ENCODE measurements around the gene RBAK.
"Not testable (repeated sequence)": the region's sequence is repeated elsewhere in the genome, so short reads cannot be mapped to it uniquely, and the experiment has no call there.

The RBAK gene

DNA sequence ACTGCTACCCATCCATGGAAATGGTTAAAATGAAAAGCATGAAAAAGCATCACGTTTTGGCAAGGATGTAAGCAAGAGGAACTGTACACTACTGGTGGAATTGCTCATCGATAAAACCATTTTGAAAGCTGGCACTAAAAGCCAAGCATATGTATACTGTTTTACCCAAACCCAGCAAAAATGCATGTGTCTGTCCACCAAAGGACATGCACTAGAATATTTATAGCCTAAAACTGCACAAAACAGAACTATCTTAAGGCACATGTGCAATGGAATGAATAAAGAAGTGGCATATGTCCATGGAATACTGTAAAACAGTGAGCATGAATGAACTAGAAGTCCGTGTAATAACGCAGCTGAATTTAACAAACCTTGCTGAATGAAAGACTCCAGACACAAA is 22.9 kb downstream of the RBAK start:
- H3K27me3 ChIP-seq (replicated peaks; ENCODE audit: control insufficient read depth, insufficient read depth, low read length), result no peaks in the 10 kb centered on the region
- TF ChIP-seq, protein P1, sequence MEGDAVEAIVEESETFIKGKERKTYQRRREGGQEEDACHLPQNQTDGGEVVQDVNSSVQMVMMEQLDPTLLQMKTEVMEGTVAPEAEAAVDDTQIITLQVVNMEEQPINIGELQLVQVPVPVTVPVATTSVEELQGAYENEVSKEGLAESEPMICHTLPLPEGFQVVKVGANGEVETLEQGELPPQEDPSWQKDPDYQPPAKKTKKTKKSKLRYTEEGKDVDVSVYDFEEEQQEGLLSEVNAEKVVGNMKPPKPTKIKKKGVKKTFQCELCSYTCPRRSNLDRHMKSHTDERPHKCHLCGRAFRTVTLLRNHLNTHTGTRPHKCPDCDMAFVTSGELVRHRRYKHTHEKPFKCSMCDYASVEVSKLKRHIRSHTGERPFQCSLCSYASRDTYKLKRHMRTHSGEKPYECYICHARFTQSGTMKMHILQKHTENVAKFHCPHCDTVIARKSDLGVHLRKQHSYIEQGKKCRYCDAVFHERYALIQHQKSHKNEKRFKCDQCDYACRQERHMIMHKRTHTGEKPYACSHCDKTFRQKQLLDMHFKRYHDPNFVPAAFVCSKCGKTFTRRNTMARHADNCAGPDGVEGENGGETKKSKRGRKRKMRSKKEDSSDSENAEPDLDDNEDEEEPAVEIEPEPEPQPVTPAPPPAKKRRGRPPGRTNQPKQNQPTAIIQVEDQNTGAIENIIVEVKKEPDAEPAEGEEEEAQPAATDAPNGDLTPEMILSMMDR (IDR thresholded peaks at IDR 0.05; ENCODE audit: insufficient read depth, low read length, poor library complexity, severe bottlenecking), result no peak
- peaks cover 7% of the 10 kb centered on the region for H3K36me3 ChIP-seq (ENCODE audit: control insufficient read depth, insufficient read depth, low read length)
- H3K4me3 ChIP-seq (replicated peaks; ENCODE audit: low read depth, low read length), result no peak overlapping the region
- DNase-seq (ENCODE audit: extremely low read depth, insufficient read length), result no peak

DNA sequence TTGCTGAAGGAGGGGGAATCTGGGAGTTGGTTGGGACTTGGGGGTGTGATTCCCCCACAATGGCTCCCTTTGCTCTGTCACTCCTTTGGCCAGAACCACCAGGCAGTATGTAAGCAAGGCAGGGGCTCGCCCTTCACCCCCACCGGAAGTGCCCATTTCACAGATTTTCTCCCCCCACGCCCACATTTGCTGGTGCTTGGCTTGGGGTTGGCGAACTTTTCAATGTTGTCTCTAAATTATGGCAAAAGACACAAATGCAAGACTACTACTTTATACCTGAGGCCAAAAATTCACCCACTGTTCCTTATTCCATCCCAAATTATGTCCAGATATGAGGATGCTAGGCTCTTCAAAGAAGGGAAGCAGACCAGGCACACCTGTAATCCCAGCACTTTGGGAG is 24.5 kb downstream of the RBAK start:
- Histone ChIP-seq H3K4me3 (replicated peaks; ENCODE audit: low read depth, low read length) (no peak overlapping the region), H3K36me3 (ENCODE audit: control insufficient read depth, insufficient read depth, low read length) (no peaks in the 10 kb centered on the region), H3K27me3 (replicated peaks; ENCODE audit: control insufficient read depth, insufficient read depth, low read length) (no peaks in the 10 kb centered on the region)
- TF ChIP-seq, protein P1 (IDR thresholded peaks at IDR 0.05; ENCODE audit: insufficient read depth, low read length, poor library complexity, severe bottlenecking), result no peak
- no peak for DNase-seq (ENCODE audit: extremely low read depth, insufficient read length)

DNA sequence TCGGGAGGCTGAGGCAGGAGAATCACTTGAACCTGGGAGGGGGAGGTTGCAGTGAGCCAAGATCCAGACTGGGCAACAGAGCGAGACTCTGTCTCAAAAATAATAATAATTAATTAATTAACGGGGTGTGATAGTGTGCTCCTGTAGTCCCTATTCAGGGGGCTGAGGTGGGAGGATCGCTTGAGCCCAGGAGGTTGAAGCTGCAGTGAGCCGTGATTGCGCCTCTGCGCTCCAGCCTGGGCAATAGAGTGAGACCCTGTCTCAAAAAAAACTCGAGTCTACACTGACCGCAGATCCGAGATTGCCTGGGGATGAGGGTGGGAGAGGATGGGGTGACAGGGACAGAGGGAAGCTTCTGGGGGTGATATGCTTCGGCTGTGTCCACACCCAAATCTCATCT is 29.5 kb downstream of the RBAK start:
- H3K36me3 ChIP-seq (ENCODE audit: control insufficient read depth, insufficient read depth, low read length); DNase-seq (ENCODE audit: extremely low read depth, insufficient read length); H3K27me3 ChIP-seq (replicated peaks; ENCODE audit: control insufficient read depth, insufficient read depth, low read length); H3K4me3 ChIP-seq (replicated peaks; ENCODE audit: low read depth, low read length): not testable (repeated sequence)

DNA sequence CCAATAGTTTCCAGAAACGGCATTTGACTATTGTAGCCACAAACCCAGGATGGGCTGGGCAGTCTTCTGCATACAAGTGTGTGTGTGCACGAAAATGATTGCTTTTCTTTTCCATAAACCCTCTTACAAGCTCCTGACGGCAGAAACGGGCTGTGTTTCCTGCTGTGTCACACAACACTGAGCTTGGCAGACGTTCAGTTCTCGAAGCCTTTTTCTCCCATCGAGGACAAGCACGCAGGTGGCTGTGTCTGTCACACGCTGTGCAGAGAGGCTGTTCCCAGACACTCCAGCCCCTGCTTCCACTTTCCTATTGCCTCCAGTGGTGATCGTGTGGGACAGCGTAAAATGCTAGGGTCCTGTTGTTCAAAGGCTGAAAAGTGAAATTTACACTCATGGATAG is 32.1 kb downstream of the RBAK start:
- DNase-seq (ENCODE audit: extremely low read depth, insufficient read length), result no peak
- TF ChIP-seq, protein P1 (IDR thresholded peaks at IDR 0.05; ENCODE audit: insufficient read depth, low read length, poor library complexity, severe bottlenecking), result no peak
- H3K36me3 ChIP-seq (ENCODE audit: control insufficient read depth, insufficient read depth, low read length), result no peaks in the 10 kb centered on the region
- H3K27me3 ChIP-seq (replicated peaks; ENCODE audit: control insufficient read depth, insufficient read depth, low read length), result no peaks in the 10 kb centered on the region
- no peak overlapping the region for H3K4me3 ChIP-seq (replicated peaks; ENCODE audit: low read depth, low read length)

DNA sequence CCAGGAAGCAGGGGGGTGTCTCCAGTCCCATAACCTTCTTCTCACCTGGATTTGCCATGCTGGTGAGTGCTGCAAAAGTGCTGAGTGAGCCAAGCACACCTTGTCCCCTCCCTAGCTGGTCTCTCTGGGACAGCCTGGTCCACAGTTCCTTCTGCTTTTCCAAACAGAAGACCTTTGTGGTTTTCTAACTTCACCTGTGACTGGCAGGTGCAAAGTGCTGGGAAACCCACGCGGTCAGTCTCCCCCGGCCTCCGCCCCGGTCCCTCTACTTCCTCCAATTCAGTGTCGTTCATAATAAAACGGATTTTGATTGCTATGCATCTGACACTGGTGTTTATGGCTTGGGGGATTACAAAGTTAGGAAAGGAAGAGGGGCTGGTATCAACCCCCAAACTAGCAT is 37.1 kb downstream of the RBAK start:
- no peak for DNase-seq (ENCODE audit: extremely low read depth, insufficient read length)
- no peak overlapping the region for H3K4me3 ChIP-seq (replicated peaks; ENCODE audit: low read depth, low read length)
- TF ChIP-seq, protein P1 (IDR thresholded peaks at IDR 0.05; ENCODE audit: insufficient read depth, low read length, poor library complexity, severe bottlenecking), result no peak
- no peaks in the 10 kb centered on the region for H3K27me3 ChIP-seq (replicated peaks; ENCODE audit: control insufficient read depth, insufficient read depth, low read length)
- H3K36me3 ChIP-seq (ENCODE audit: control insufficient read depth, insufficient read depth, low read length), result no peaks in the 10 kb centered on the region

DNA sequence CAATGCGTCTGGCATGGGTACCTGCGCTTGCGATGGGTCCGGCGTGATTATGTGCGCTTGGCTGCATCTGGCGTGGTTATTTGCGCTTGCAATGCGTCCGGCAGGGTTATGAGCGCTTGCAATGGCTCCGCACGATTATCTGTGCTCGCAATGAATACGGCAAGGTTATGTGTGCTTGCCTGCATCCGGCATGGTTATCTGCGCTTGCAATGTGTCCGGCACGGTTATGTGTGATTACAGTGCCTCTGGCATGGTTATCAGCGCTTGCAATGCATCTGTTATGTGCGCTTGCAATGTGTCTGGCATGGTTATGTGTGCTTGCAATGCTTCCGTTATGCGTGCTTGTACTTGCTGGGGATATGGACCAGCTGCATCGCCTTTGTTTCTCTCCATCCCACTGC is 37.7 kb downstream of the RBAK start:
- no peak overlapping the region for H3K4me3 ChIP-seq (replicated peaks; ENCODE audit: low read depth, low read length)
- DNase-seq (ENCODE audit: extremely low read depth, insufficient read length), result no peak
- H3K27me3 ChIP-seq (replicated peaks; ENCODE audit: control insufficient read depth, insufficient read depth, low read length), result no peaks in the 10 kb centered on the region
- H3K36me3 ChIP-seq (ENCODE audit: control insufficient read depth, insufficient read depth, low read length), result no peaks in the 10 kb centered on the region
- TF ChIP-seq, protein P1 (IDR thresholded peaks at IDR 0.05; ENCODE audit: insufficient read depth, low read length, poor library complexity, severe bottlenecking), result no peak
